ENCODE measurements around the gene SSTR4. TPM values are rescaled to one million over a fixed set of nuclear protein-coding genes. Genes with fewer than 3 reads are reported as not detected.

Gene SSTR4
- total RNA-seq, 1 donor from 2014 or later: not detected

DNA sequence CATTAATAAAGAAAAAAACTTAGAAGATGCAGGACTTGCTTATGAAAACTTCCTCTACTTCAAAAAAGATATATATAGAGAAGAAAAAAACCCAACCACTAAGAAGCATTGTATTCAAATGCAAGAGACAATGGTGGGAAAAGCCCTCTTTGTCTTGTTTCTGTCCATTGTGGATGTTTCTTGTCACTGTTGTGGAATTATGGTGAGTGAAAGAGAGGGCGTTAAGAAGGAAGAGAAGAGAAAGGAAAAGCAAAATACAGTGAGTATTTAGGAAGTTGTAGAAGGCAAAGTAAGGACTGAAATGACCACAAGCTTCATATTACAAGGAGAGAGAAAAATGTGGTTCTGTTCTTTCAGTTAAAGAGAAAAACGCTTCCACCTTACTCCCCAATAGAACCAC is 28.5 kb downstream of the SSTR4 start:
- no peak for DNase-seq (ENCODE audit: low spot score)
- Mint-ChIP-seq H3K27me3 (ENCODE audit: low read depth) (no peaks in the 10 kb centered on the region), H3K4me3 (ENCODE audit: unreplicated experiment) (no peak overlapping the region), H3K36me3 (ENCODE audit: low read depth) (no peaks in the 10 kb centered on the region), H3K4me1 (ENCODE audit: low read depth) (peaks cover 39% of the 10 kb centered on the region), H3K9me3 (ENCODE audit: low read depth) (no peaks in the 10 kb centered on the region), H3K27ac (ENCODE audit: unreplicated experiment) (no peak overlapping the region)
- TF ChIP-seq, protein P1, sequence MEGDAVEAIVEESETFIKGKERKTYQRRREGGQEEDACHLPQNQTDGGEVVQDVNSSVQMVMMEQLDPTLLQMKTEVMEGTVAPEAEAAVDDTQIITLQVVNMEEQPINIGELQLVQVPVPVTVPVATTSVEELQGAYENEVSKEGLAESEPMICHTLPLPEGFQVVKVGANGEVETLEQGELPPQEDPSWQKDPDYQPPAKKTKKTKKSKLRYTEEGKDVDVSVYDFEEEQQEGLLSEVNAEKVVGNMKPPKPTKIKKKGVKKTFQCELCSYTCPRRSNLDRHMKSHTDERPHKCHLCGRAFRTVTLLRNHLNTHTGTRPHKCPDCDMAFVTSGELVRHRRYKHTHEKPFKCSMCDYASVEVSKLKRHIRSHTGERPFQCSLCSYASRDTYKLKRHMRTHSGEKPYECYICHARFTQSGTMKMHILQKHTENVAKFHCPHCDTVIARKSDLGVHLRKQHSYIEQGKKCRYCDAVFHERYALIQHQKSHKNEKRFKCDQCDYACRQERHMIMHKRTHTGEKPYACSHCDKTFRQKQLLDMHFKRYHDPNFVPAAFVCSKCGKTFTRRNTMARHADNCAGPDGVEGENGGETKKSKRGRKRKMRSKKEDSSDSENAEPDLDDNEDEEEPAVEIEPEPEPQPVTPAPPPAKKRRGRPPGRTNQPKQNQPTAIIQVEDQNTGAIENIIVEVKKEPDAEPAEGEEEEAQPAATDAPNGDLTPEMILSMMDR (IDR thresholded peaks at IDR 0.05): no peak

DNA sequence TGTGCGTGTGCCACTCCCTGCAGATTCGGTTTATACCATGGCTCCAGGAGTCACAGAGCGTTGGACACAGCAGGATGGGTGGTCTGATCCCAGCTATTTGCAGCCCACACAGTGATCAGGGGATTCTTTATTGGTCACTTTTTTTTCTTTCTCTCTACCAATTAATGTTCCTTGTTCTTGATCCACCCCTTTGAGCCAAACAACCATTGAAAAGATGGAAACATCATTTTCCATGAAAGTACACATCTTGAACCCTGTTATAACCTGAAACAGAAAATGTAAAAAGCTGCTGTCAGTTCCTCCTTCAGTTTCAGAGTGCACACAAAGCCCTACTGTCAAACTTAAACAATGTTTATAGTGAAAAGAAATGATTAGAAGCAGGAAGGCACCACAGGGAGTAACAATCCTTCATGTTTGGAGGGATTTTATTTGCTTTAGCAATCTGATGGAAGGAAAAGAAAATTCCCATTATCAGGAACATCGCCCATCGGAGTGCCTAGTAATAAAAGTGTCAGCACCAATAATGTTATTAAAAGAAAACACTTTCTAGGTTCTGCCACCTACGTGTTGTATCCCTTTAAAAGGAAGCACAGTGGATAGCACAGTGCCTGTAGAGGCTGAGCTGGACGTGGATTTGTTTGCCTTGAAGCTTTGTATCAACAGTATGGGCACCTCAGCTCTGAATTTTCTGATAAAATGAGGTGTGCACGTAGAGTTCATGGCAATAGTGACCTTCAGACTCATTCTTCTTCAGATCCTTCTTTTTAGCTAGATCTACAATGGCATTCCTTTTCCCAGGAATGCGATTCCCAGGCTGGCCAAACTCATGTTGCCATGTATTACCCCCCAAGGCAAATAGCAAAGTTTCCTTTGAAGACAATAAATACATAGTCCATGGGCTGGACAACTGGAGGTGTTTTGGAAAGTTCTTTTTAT is 30.4 kb downstream of the SSTR4 start:
- no peak for DNase-seq (ENCODE audit: low spot score)
- H3K4me3 Mint-ChIP-seq (ENCODE audit: unreplicated experiment): no peak overlapping the region
- peaks cover 33% of the 10 kb centered on the region for H3K4me1 Mint-ChIP-seq (ENCODE audit: low read depth)
- no peaks in the 10 kb centered on the region for H3K27me3 Mint-ChIP-seq (ENCODE audit: low read depth)
- no peaks in the 10 kb centered on the region for H3K36me3 Mint-ChIP-seq (ENCODE audit: low read depth)
- H3K9me3 Mint-ChIP-seq (ENCODE audit: low read depth): no peaks in the 10 kb centered on the region
- H3K27ac Mint-ChIP-seq (ENCODE audit: unreplicated experiment): no peak overlapping the region
- TF ChIP-seq, protein P1 (IDR thresholded peaks at IDR 0.05): no peak

DNA sequence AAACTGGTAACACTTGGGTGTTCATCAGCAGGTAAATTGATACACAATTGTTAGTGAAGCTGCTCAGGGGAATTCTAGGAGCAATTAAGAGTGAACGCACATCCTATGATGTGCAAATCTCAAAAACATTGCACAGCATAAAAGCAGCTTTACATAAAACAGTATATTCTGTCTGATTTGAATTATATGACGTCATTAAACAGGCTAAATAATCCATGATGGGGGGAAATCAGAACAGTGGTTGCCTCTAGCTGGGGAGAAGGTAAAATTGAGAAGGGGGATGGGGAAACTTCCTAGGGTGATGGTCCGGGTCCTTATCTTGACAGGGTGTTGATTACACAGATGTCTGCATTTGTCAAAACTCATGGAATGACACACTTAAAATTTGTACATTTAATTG is 31.7 kb downstream of the SSTR4 start:
- H3K27me3 Mint-ChIP-seq (ENCODE audit: low read depth): no peaks in the 10 kb centered on the region
- H3K27ac Mint-ChIP-seq (ENCODE audit: unreplicated experiment): no peak overlapping the region
- no peaks in the 10 kb centered on the region for H3K9me3 Mint-ChIP-seq (ENCODE audit: low read depth)
- no peak overlapping the region for H3K4me3 Mint-ChIP-seq (ENCODE audit: unreplicated experiment)
- H3K36me3 Mint-ChIP-seq (ENCODE audit: low read depth): no peaks in the 10 kb centered on the region
- TF ChIP-seq, protein P1 (IDR thresholded peaks at IDR 0.05): no peak
- H3K4me1 Mint-ChIP-seq (ENCODE audit: low read depth): peaks cover 21% of the 10 kb centered on the region
- DNase-seq (ENCODE audit: low spot score): no peak

DNA sequence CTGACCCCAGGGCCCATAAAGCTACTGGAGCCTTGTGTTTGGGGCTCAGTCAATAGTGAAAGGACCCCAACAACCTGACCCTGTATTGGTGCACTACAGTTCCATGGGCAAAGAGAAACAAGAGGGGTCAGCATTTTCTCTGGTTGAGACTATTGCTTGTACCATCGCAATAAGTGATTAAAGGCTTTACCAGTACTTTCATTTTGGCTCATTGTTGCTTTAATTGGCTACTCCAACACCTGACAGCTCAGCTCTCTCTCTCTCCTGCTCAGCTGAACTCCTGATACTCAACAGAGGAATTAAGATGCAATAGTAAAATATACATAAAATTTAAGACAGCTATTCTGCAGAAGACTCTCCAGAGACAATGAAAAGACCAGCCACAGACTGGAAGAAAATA is 33.2 kb downstream of the SSTR4 start:
- Mint-ChIP-seq H3K4me3 (ENCODE audit: unreplicated experiment) (no peak overlapping the region), H3K27me3 (ENCODE audit: low read depth) (no peaks in the 10 kb centered on the region), H3K36me3 (ENCODE audit: low read depth) (no peaks in the 10 kb centered on the region), H3K4me1 (ENCODE audit: low read depth) (peaks cover 8% of the 10 kb centered on the region), H3K9me3 (ENCODE audit: low read depth) (no peaks in the 10 kb centered on the region), H3K27ac (ENCODE audit: unreplicated experiment) (no peak overlapping the region)
- TF ChIP-seq, protein P1 (IDR thresholded peaks at IDR 0.05): no peak
- no peak for DNase-seq (ENCODE audit: low spot score)

DNA sequence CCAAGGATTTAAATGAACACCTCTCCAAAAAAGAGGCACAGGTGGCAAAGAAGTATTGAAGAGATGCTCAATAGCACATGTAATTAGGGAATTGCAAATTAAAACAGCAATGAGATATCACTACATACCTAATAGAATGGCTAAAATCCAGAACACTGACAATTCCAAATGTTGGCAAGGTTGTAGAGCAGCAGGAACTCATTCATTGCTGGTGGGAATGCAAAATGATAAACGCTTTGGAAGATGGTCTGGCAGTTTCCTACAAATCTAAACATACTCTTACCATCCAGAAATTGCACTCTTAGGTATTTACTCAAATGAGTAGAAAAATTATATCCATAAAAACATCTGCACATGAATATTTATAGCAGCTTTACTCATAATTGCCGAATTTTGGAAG is 34.0 kb downstream of the SSTR4 start:
- TF ChIP-seq, protein P1 (IDR thresholded peaks at IDR 0.05): no peak
- no peak for DNase-seq (ENCODE audit: low spot score)
- Mint-ChIP-seq H3K4me1 (ENCODE audit: low read depth) (no peaks in the 10 kb centered on the region), H3K36me3 (ENCODE audit: low read depth) (no peaks in the 10 kb centered on the region), H3K9me3 (ENCODE audit: low read depth) (no peaks in the 10 kb centered on the region), H3K4me3 (ENCODE audit: unreplicated experiment) (no peak overlapping the region), H3K27ac (ENCODE audit: unreplicated experiment) (no peak overlapping the region), H3K27me3 (ENCODE audit: low read depth) (no peaks in the 10 kb centered on the region)

Measured in chondrocyte (in vitro differentiated cells).